Ishikawa (cell line): Measurements from ENCODE around the gene PIP4P1.

Experiments
- CEBPB ChIP-seq: IDR thresholded peaks from 2 replicates; pipeline ENCODE4 v1.6.1; 2012
- CREB1 ChIP-seq: IDR thresholded peaks from 2 replicates; pipeline ENCODE4 v1.6.1; 2012; ENCODE audit warnings: low read depth
- EGR1 ChIP-seq: IDR thresholded peaks from 2 replicates; pipeline ENCODE4 v1.6.1; 2012
- EP300 ChIP-seq: IDR thresholded peaks from 2 replicates; pipeline ENCODE4 v1.6.1; 2012; ENCODE audit warnings: borderline replicate concordance
- FOXM1 ChIP-seq: IDR thresholded peaks from 2 replicates; pipeline ENCODE4 v1.6.1; 2012; ENCODE audit warnings: low read depth, borderline replicate concordance
- MAX ChIP-seq: IDR thresholded peaks from 2 replicates; pipeline ENCODE4 v1.6.1; 2012
- NFIC ChIP-seq: IDR thresholded peaks from 2 replicates; pipeline ENCODE4 v1.6.1; 2012
- RAD21 ChIP-seq: IDR thresholded peaks from 2 replicates; pipeline ENCODE4 v1.6.1; 2012; ENCODE audit warnings: low read depth
- REST ChIP-seq: IDR thresholded peaks from 2 replicates; pipeline ENCODE4 v1.6.1; 2012; ENCODE audit warnings: low read depth, mild to moderate bottlenecking
- TAF1 ChIP-seq: IDR thresholded peaks from 2 replicates; pipeline ENCODE4 v1.6.1; 2012; ENCODE audit warnings: low read depth, mild to moderate bottlenecking
- TCF12 ChIP-seq: IDR thresholded peaks from 2 replicates; pipeline ENCODE4 v1.6.1; 2012; ENCODE audit warnings: low read depth
- TEAD4 ChIP-seq: IDR thresholded peaks from 2 replicates; pipeline ENCODE4 v1.6.1; 2012
- USF1 ChIP-seq: IDR thresholded peaks from 2 replicates; pipeline ENCODE4 v1.6.1; 2012
- YY1 ChIP-seq: IDR thresholded peaks from 2 replicates; pipeline ENCODE4 v1.6.1; 2012; ENCODE audit warnings: low read depth
- ZBTB7A ChIP-seq: IDR thresholded peaks from 2 replicates; pipeline ENCODE4 v1.6.1; 2012; ENCODE audit warnings: low read depth

PIP4P1 gene

GRCh38 chr14:20501346-20501745 is 40.1 kb upstream of the PIP4P1 start:
- TF ChIP-seq USF1 (no peak), TEAD4 (no peak), NFIC (no peak), REST (no peak), TAF1 (no peak), ZBTB7A (no peak), EGR1 (no peak), CEBPB (no peak), YY1 (no peak), FOXM1 (no peak), MAX (no peak), CREB1 (no peak), RAD21 (no peak), TCF12 (no peak), EP300 (no peak)

- TF ChIP-seq REST: no peak
- TF ChIP-seq NFIC: no peak
- no peak for TF ChIP-seq MAX
- TF ChIP-seq TEAD4: no peak
- no peak for TF ChIP-seq EGR1
- no peak for TF ChIP-seq ZBTB7A
- TF ChIP-seq EP300: no peak
- TF ChIP-seq CREB1: no peak
- TF ChIP-seq FOXM1: no peak
- TF ChIP-seq CEBPB: no peak
- no peak for TF ChIP-seq YY1
- TF ChIP-seq TCF12: no peak
- no peak for TF ChIP-seq USF1
- TF ChIP-seq TAF1: no peak
- TF ChIP-seq RAD21: no peak
Observed at GRCh38 chr14:20499881-20500280, 38.6 kb upstream of the PIP4P1 start.

- TF ChIP-seq ZBTB7A (no peak), YY1 (no peak), TCF12 (peak; percentile 56; the same call in 1 of the 2 replicates), CREB1 (no peak), TAF1 (no peak), EGR1 (no peak), CEBPB (no peak), EP300 (peak; percentile 44; the same call in 1 of the 2 replicates), MAX (peak; percentile 17; the same call in 1 of the 2 replicates)
Observed at GRCh38 chr14:20499108-20499507, 37.9 kb upstream of the PIP4P1 start.

- no peak for TF ChIP-seq TEAD4
Observed at GRCh38 chr14:20498622-20499021, 37.4 kb upstream of the PIP4P1 start.

- TF ChIP-seq TEAD4 (no peak), EGR1 (no peak), MAX (no peak), EP300 (peak; percentile 26; the same call in 1 of the 2 replicates), TCF12 (peak; percentile 54), CEBPB (peak; percentile 59), NFIC (peak; percentile 53), RAD21 (no peak)
Observed at GRCh38 chr14:20494935-20495766, 33.9 kb upstream of the PIP4P1 start.
